Measurements from ENCODE around the gene HJURP. TPM values are rescaled to one million over a fixed set of nuclear protein-coding genes. Genes with fewer than 3 reads are reported as not detected.

Gene HJURP
- total RNA-seq, 1 donor from 2014 or later, result 7.7 TPM

DNA sequence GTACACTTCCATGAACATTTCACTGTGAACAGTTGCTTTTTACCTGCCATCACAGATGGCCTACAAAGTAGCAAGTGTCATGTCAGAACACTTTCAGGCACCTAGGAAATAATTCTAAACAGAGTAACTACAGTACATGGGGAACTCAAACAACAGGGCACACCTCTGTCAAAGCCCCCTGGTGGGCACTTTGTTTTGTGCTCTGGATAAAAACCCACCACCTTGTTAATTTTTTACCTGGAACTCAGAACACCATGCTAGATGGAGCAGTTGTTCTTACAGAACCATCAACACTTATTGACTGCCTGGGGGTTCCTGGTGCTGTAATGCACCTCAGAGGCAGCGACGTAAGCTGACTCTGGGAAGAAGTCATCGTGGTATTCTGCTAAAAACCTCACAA is 11.5 kb upstream of the HJURP start:
- Mint-ChIP-seq H3K27ac (ENCODE audit: unreplicated experiment) (no peak overlapping the region), H3K36me3 (ENCODE audit: unreplicated experiment) (peaks cover 23% of the 10 kb centered on the region), H3K9me3 (ENCODE audit: unreplicated experiment) (peaks cover 27% of the 10 kb centered on the region), H3K4me3 (ENCODE audit: unreplicated experiment) (no peak overlapping the region), H3K27me3 (ENCODE audit: unreplicated experiment) (peaks cover 10% of the 10 kb centered on the region), H3K4me1 (ENCODE audit: unreplicated experiment) (peaks cover 11% of the 10 kb centered on the region)
- DNase-seq (ENCODE audit: extremely low spot score, unreplicated experiment), result no peak
- TF ChIP-seq, protein P1, sequence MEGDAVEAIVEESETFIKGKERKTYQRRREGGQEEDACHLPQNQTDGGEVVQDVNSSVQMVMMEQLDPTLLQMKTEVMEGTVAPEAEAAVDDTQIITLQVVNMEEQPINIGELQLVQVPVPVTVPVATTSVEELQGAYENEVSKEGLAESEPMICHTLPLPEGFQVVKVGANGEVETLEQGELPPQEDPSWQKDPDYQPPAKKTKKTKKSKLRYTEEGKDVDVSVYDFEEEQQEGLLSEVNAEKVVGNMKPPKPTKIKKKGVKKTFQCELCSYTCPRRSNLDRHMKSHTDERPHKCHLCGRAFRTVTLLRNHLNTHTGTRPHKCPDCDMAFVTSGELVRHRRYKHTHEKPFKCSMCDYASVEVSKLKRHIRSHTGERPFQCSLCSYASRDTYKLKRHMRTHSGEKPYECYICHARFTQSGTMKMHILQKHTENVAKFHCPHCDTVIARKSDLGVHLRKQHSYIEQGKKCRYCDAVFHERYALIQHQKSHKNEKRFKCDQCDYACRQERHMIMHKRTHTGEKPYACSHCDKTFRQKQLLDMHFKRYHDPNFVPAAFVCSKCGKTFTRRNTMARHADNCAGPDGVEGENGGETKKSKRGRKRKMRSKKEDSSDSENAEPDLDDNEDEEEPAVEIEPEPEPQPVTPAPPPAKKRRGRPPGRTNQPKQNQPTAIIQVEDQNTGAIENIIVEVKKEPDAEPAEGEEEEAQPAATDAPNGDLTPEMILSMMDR (IDR thresholded peaks at IDR 0.05), result peak; percentile 17

DNA sequence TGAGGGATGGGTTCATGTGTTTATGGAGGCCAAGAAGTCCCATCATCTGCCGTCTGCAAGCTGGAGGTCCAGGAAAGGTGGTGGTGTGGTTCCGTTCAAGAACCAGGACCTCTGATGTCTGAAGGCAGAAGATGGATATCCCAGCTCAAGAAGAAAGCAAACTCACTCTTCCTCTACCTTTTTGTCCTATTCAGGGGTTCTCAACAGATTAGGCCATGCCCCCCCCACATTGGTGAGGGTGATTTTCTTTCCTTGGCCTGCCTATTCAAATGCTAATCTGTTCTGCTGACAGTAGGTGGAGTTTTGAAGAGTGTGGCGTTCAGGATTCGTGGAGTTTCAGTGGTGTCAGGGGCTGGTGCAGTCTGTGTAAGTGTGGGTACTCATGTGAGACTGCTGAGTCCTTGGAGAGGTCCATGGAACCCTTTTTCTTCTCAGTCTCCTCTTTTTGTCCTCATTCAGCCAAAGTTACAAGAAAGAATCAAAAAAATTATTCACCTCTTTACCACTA is 8.0 kb upstream of the HJURP start:
- H3K4me3 Mint-ChIP-seq (ENCODE audit: unreplicated experiment), result no peak overlapping the region
- peaks cover 10% of the 10 kb centered on the region for H3K9me3 Mint-ChIP-seq (ENCODE audit: unreplicated experiment)
- H3K4me1 Mint-ChIP-seq (ENCODE audit: unreplicated experiment), result peaks cover 4% of the 10 kb centered on the region
- H3K36me3 Mint-ChIP-seq (ENCODE audit: unreplicated experiment), result peaks cover 13% of the 10 kb centered on the region
- TF ChIP-seq, protein P1 (IDR thresholded peaks at IDR 0.05), result no peak
- no peaks in the 10 kb centered on the region for H3K27me3 Mint-ChIP-seq (ENCODE audit: unreplicated experiment)
- no peak for DNase-seq (ENCODE audit: extremely low spot score, unreplicated experiment)
- H3K27ac Mint-ChIP-seq (ENCODE audit: unreplicated experiment), result no peak overlapping the region

DNA sequence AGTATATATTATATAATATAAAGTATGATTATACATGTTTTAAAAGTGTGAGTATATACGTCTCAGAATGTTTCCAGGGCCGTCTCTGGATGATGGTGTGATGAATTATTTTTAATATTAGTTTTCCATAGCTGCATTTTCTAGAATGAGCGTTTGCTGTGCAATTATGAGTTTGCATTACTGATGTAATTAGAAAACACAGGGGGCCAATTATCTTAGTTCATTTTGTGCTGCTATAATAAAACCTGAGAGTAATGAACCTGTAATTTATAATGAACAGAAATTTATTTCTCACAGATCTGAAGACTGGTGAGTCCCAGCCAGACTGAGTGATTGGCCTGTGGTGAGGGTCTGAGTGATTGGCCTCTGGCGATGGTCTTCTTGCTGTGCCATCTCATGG is 4.0 kb upstream of the HJURP start:
- H3K9me3 Mint-ChIP-seq (ENCODE audit: unreplicated experiment), result no peaks in the 10 kb centered on the region
- TF ChIP-seq, protein P1 (IDR thresholded peaks at IDR 0.05), result no peak

DNA sequence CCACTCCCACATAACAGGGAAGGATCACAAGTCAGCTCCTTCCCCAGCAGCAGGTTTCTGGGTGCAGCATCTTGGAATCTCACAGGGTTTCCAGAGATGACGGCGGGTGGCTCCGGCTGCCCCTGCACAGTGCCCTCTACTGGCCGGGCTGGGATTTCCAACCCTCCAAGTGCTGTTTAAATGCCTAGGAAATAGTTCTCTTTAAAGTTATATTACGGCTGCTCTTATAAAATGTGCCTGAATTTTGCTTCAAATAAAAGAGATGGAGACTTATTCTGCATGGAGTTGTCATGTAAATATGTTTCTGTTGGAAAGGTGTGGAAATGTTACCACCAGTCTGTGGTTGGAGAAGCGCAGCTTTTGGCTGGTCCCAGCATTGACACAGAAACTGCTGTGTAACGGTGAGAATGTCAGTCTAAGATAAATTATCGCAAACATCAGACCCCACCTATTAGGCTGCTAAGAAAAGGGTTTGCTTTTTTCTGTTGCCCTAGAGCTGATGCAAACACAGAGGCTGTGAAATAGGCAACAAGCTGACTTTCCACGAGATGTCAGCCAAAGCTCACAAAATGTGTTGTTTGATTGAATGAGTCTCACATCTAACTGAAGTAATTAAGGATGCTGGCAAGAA is 3.3 kb upstream of the HJURP start:
- no peak overlapping the region for H3K27ac Mint-ChIP-seq (ENCODE audit: unreplicated experiment)
- TF ChIP-seq, protein P1 (IDR thresholded peaks at IDR 0.05), result peak; percentile 56

More for the DNA sequence above, 4.0 kb upstream of the HJURP start:
- H3K27me3 Mint-ChIP-seq (ENCODE audit: unreplicated experiment), result no peaks in the 10 kb centered on the region
- H3K36me3 Mint-ChIP-seq (ENCODE audit: unreplicated experiment), result peaks cover 2% of the 10 kb centered on the region
- no peak for DNase-seq (ENCODE audit: extremely low spot score, unreplicated experiment)
- H3K4me1 Mint-ChIP-seq (ENCODE audit: unreplicated experiment), result peaks cover 13% of the 10 kb centered on the region
- H3K4me3 Mint-ChIP-seq (ENCODE audit: unreplicated experiment), result no peak overlapping the region
- no peak overlapping the region for H3K27ac Mint-ChIP-seq (ENCODE audit: unreplicated experiment)

DNA sequence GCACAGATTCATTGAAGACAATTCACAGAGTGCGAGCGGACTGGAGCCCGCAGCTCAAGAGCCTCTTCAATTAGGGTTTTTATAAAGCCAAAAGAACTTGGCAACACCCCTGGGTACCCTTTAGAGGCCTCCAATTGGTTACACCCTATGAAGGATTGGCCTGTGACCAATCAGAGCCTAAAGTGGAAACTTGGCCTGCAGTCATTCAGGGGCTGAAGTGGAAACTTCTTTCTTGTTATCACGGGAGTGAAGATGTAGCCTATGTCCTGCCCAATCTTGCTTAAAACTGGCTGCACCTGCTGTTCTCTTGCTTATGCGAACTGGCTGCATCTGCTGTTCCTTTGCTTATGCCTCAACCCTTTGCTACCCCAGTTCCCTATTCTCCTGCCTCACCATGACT is 1.8 kb upstream of the HJURP start:
- Mint-ChIP-seq H3K4me3 (ENCODE audit: unreplicated experiment) (no peak overlapping the region), H3K4me1 (ENCODE audit: unreplicated experiment) (peaks cover 32% of the 10 kb centered on the region), H3K27ac (ENCODE audit: unreplicated experiment) (no peak overlapping the region), H3K36me3 (ENCODE audit: unreplicated experiment) (no peaks in the 10 kb centered on the region), H3K9me3 (ENCODE audit: unreplicated experiment) (no peaks in the 10 kb centered on the region), H3K27me3 (ENCODE audit: unreplicated experiment) (no peaks in the 10 kb centered on the region)
- TF ChIP-seq, protein P1 (IDR thresholded peaks at IDR 0.05), result no peak
- no peak for DNase-seq (ENCODE audit: extremely low spot score, unreplicated experiment)

More for the DNA sequence above, 3.3 kb upstream of the HJURP start:
- Mint-ChIP-seq H3K36me3 (ENCODE audit: unreplicated experiment) (peaks cover 2% of the 10 kb centered on the region), H3K9me3 (ENCODE audit: unreplicated experiment) (no peaks in the 10 kb centered on the region), H3K27me3 (ENCODE audit: unreplicated experiment) (no peaks in the 10 kb centered on the region), H3K4me3 (ENCODE audit: unreplicated experiment) (no peak overlapping the region), H3K4me1 (ENCODE audit: unreplicated experiment) (peaks cover 20% of the 10 kb centered on the region)
- peak; percentile 77 for DNase-seq (ENCODE audit: extremely low spot score, unreplicated experiment)

All from osteocyte (in vitro differentiated cells).